GM12892 (cell line): ENCODE data around the gene CHMP6.

Source experiments
- POLR2A ChIP-seq: IDR thresholded peaks from 2 replicates; pipeline ENCODE4 v1.6.1; 2011; ENCODE audit warnings: low read depth, low read length, control low read depth
- POLR2AphosphoS5 ChIP-seq: IDR thresholded peaks from 2 replicates; pipeline ENCODE4 v1.6.1; 2011; ENCODE audit warnings: low read depth, low read length, control low read depth
- TAF1 ChIP-seq: IDR thresholded peaks from 2 replicates; pipeline ENCODE4 v1.6.1; 2011; ENCODE audit warnings: low read depth, mild to moderate bottlenecking, control low read depth, low read length, borderline replicate concordance

- TF ChIP-seq POLR2A, result no peak
- no peak for TF ChIP-seq POLR2AphosphoS5
- no peak for TF ChIP-seq TAF1
Observed at GRCh38 chr17:81042606-81043005, 51.0 kb downstream of the CHMP6 start.
